Fibroblast of skin of abdomen (primary cell): ENCODE data around the gene SLC35E3.
A peak's percentile ranks its signal among the peaks of the same experiment; 100 is the strongest.

Experiments used
- DNase-seq: peaks from one replicate; pipeline ENCODE4 v3.0.0-alpha.2; 2013

The SLC35E3 gene

DNA sequence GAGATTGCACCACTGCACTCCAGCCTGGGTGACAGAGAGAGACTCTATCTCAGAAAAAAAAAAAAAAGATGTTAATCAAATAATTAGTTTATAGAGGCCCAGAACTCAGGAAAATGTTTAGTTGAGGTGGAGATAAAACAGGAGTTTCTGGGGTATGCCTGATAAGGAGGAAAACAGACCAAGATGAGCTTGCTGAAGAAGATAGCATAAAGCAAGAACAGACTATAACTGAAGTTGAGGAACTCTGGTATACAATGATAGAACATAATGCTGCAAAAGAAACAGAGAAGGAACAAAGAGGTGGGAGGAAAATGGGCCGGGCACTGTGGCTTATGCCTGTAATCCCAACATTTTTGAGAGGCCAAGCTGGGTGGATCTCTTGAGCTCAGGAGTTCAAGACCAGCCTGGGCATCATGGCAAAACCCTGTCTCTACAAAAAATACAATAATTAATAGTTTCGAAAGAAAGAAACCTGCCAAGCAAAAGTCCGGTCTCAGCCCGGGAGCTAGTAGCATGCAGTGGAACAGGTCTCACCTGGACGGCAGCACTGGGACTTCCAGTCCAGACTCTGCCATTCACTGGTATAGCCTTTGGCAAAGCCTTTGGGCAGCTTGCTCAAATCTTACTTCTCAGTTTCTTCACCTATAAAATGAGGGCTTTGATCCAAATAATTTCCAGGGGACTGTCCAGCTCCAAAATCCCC, 25.4 kb downstream of the SLC35E3 start:
- DNase-seq, result no peak

DNA sequence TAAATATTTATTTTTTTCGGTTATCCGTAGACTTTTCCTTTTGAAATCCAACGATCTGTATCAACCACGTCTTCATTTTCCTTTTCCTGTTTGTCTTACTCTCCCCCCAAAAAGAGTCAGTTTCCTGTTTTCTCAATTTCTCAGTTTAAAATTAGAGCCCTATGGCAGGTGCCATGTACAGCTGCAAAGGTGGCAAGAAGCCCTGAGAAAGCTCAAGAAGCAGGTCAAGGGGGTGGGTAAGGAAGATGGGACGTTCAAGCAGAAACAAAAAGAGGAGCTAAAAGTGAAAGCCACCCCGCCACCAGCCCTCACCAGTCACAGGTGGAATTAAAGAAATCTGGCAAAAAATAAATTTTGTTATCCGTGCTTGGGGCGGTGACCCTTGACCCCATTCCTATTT, 26.7 kb downstream of the SLC35E3 start:
- no peak for DNase-seq

DNA sequence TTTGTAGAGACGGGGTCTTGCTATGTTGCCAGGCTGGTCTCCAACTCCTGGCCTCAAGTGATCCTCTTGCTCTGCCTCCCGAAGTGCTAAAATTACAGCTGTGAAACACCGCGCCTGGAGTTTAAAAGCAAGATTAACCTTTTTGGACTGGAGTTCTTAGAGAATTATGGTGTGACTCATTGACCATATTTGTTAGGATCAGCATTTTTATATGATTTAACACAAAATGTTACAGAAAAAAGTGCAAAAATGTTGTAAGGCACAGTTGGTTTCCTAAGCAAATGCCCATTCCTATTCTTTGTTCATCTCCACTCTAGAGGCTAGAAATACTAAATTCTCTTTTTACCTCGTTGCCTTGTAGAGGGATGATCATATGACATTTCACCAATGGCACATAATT, 27.6 kb downstream of the SLC35E3 start:
- no peak for DNase-seq

DNA sequence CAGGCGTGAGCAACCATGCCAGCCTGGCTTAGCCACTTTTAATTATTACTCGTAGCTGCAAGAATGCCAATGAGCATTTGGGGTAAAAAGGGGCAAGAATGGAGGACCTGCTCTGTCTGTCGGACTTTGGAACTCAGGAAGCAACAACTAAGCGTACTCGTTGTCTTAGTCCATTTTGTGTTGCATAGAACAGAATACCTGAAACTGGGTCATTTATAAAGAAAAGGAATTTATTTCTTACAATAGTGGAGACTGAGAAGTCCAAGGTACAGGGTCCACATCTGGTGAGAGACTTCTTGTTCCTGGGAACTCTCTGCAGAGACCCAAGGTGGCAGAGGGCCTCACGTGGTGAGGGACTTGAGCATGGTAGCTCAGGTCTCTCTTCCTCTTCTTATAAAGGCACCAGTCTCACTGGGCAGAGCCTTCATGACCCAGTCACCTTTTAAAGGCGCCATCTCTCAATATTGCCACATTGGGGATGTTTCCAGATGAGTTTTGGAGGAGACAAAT, 29.2 kb downstream of the SLC35E3 start:
- no peak for DNase-seq

GRCh38 chr12:68776976-68777610, 31.1 kb downstream of the SLC35E3 start:
- DNase-seq, result no peak

- DNase-seq, result no peak
Measured at GRCh38 chr12:68779280-68779679, 33.3 kb downstream of the SLC35E3 start.

GRCh38 chr12:68780731-68781130, 34.8 kb downstream of the SLC35E3 start:
- no peak for DNase-seq

- no peak for DNase-seq
Measured at GRCh38 chr12:68781728-68782127, 35.8 kb downstream of the SLC35E3 start.

DNA sequence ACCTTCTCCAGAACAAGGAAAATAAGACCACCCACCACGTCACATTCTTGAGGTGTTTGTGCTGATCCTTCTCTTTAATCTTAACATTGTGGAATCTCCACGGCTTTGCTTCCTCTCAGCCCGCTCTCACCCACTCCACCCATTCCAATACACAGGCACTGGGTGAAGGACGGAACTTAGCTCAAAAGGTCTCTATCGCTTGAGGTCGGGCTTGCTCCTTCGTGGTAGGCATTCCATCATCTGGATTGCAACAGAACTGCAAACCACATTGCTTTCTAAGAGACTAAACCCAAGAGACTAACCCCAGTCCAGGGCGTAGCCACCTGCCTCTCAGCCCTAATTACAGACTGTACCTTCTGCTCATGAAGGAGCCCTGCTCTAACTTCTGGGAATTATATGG, 38.0 kb downstream of the SLC35E3 start:
- no peak for DNase-seq

DNA sequence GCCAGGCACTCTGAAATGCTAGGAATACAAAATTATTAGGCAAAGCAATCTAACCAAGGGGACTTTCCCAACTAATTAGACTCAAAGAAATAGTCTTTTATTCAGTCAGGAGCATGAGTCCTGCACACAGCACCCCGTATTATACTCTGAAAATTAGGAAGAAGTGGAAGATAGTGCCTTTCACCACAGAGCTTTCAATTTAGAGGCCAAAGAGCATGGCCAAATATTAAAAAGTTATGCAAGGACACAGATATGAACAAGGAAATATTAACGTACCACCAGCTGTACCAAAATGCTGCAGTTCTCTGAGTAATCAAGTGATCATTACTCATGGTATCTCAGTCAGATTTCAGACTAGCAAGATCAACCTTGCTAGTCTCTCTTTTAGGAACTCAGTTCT, 39.4 kb downstream of the SLC35E3 start:
- DNase-seq, result no peak

GRCh38 chr12:68785823-68786222, 39.8 kb downstream of the SLC35E3 start:
- no peak for DNase-seq

DNA sequence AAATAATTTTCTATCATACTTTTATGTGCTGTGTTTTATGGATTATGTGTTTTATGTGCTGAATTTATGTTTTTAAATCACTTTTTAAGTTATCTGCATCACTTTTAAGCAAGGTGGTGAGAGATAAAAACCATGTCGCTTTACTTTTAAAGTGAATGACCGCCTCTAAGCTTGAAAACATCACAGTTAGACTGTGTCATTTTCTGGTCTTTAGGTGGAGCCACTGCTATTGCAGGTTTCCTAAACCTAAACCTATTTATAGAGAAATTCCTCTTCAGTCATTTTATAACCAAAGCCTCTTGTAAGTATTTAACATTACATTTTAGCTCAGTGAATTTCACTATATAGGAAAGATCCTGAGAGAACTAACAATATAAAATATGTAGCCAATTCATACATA, 41.0 kb downstream of the SLC35E3 start:
- DNase-seq, result no peak

GRCh38 chr12:68788554-68789143, 42.7 kb downstream of the SLC35E3 start:
- DNase-seq, result no peak

DNA sequence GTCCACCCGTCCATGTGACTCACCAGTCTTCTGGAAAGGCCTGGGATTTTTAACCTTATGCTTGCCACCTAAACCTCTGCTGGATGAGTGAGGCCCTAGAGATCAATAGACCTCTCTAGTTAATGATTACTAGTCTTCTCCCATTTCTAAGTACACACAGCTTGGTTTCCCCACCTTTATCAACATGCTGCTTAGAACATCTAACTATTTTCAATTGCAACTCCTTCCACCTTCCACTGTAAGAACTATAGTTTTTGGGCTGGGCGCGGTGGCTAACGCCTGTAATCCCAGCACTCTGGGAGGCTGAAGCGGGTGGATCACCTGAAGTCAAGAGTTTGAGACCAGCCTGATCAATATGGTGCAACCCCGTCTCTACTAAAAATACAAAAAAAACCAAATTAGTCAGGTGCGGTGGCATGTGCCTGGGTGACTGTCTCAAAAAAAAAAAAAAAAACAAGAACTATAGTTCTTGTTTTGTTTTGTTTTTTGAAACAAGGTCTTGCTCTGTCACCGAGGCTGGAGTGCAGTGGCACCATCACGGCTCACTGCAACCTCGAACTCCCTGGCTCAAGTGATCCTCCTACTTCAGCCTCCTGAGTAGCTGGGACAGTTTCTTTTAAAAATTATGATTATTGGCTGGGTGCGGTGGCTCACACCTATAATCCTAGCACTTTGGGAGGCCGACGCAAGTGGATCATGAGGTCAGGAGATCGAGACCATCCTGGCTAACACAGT, 43.3 kb downstream of the SLC35E3 start:
- no peak for DNase-seq

- DNase-seq, result no peak
Measured at GRCh38 chr12:68790081-68790951, 44.3 kb downstream of the SLC35E3 start.

DNA sequence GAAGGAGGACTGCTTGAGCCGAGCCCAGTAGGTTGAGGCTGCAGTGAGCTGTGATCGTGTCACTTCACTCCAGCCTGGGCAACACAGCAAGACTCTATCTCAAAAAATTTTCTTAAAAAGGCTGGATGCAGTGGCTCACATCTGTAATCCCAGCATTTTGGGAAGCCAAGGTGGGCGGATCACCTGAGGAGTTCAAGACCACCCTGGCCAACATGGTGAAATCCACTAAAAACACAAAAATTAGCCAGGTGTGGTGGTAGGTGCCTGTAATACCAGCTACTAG, 44.9 kb downstream of the SLC35E3 start:
- DNase-seq, result no peak

DNA sequence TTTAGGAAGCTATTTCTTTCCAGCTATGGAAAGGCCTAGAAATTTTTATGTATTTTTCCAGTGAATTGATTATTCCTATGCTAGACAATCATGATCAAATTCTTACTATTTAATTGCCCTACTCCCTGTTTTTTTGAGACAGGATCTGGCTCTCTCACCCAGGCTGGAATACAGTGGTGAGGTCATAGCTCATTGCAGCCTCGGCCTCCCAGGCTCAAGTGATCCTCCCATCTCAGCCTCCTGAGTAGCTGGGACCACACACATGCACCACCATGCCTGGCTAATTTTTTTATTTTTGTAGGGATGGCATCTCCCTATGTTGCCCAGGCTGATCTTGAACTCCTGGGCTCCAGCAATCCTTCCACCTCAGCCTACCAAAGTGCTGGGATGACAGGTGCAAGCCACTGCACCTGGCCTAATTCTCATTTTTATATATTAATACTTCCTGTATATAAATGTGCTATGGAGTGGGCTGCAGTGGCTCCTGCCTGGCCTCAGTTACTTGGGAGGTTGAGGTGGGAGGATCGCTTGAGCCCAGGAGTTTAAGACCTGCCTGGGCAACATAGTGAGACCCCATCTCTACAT, 46.0 kb downstream of the SLC35E3 start:
- DNase-seq, result no peak

- DNase-seq, result no peak
Measured at GRCh38 chr12:68792952-68793351, 47.0 kb downstream of the SLC35E3 start.

GRCh38 chr12:68793436-68793835, 47.5 kb downstream of the SLC35E3 start:
- no peak for DNase-seq

GRCh38 chr12:68793975-68794652, 48.1 kb downstream of the SLC35E3 start:
- DNase-seq, result no peak

- peak; percentile 70 for DNase-seq
Measured at GRCh38 chr12:68794653-68795251, 48.8 kb downstream of the SLC35E3 start.
